ENCODE results near the gene TOR4A.

TOR4A gene

DNA sequence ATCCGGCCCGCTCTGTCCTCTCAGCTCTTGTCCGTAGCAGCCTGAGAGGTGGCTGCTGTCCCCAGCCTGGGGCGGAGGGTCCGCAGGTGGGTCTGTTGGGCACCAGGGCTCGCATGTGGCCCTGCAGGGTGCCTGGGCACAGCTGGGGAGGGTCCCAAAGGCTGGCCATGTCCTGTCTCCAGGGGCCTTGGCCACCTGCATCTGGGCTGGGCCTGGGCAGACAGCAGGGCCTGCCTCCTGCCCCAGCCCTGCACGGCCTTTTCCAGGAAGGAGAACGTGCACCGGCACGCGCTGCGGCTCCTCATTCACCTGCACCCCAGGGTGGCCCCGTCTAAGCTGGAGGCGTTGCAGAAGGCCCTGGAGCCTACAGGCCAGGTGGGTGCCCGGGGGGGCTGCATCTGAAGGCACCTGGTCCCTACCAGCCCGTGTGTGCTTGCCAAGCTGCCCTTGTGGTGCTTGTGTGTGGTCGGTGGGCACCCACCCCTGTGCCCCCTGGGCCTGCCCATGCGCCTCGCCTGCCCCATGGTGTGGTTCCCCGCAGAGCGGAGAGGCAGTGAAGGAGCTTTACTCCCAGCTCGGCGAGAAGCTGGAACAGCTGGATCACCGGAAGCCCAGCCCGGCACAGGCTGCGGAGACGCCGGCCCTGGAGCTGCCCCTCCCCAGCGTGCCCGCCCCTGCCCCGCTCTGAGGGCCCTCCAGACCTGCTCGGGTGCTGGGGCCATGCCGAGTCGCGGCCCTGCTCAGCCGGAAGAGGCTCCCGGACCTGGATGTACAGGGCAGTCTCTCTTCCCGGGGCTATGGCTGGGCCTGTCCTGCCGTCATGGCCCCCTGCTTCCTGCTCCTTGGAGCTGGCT is 5.1 kb upstream of the TOR4A start:
- peak; percentile 62 for DNase-seq (ENCODE audit: low spot score)

DNA sequence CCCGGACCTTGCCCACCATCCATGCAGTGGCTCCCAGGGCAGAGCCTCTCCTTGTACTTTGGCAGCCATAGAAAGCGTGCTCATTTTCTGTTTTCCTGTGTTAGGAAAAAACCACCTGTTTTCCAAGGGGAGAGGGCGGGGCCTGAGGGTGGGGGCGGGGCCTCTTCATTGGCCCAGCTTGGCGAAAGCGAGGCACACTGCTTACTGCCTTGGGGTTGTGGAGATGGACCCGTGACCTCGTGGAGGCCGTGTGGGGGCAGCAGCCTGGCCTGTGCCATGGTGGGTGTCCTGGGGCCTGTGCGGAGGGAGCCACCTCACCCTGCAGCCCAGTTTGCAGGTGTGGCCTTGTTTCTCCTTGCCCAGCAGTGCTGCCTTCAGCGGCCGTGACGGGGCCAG is 4.4 kb upstream of the TOR4A start:
- DNase-seq (ENCODE audit: low spot score), result no peak

GRCh38 chr9:137273611-137274320 is 3.8 kb upstream of the TOR4A start:
- DNase-seq (ENCODE audit: low spot score), result no peak

GRCh38 chr9:137275203-137275587 is 2.3 kb upstream of the TOR4A start:
- DNase-seq (ENCODE audit: low spot score), result no peak

DNA sequence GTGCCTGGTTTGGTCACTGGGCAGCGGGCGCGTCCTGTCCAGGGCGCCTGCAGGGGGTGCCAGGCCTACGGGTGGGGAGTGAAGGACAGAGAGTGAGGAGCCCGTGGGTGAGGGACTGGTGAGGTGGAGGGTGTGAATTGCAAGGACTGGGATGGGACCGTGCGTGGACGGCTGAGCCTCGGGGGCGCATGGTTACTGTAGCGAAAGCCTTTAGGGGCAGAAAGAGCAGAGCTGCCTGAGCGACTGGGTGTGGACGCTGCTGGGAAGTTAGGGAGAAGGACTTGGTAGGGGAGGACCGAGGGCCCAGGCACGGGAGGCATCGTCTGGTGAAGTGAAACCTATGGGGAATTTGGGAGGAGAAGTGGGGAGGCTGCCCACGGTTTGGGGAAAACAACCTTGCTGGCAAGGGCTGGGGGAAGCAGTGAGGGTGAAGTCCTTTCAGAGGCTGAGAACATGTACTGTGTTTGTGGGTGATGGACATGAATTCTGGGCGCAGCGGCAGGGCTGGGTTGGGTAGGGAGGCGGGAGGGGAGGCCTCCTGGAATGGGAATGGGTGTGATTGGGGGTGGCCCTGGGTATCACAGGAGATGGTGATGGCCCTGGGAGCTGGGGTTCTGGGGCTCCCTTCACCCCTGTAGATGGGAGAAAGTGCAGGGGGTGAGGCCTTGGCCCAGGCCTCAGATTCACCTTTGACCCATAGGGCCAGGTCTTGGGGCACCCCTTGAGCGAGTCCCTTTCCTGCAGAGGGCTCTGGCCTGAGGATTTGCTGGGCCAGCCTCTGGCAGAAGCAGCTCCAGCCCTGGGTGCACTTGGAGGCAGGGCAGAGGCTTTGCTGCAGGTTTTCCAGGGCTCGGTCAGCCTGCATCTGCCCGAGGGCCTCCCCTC is 1.7 kb upstream of the TOR4A start:
- peak; percentile 69 for DNase-seq (ENCODE audit: low spot score)

DNA sequence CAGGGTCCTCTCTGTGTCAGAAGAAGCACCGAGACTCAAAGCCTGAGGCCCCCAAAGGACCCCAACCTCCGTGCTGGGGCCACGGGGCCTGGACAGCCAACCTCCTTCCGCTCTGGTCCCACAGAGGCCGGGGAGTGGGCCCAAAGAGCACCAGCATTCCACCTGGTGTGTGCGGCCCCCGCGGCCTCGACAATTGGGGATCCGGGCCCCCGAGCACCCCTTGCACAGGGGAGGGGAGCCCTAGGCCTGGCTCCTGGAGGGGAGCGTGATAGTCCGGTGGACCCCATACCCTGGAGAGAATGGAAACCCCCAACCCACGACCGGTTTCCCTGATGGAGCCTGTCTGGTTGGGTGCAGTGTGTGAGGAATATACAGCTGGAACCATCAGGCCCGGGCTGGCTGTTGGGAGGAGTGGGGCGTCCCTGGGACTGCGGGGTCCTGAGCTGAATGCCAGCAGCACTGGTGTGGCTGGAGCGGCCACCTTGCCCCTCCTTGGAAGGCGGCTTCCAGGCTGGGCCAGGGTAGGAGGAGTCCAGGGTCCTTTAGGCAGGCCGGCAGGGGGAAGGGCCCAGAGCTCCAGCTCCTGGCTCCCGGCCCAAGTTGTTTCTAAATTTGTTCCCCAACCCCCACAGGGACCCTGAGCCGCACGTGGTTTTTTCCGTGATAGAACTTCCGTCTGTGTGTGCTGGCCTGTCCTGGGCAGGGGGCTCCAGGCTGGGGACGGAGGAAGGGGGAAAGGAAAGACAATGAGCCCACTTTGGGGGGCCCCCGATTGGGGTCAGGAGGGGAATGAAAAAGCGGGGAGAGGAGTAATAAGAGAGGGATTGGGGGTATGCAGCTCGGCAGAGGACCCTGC is 825 bp upstream of the TOR4A start:
- peak; percentile 85 for DNase-seq (ENCODE audit: low spot score)

- DNase-seq (ENCODE audit: low spot score), result peak; percentile 66
These were observed 655 bp downstream of the TOR4A start for GRCh38 chr9:137278061-137278701.

DNA sequence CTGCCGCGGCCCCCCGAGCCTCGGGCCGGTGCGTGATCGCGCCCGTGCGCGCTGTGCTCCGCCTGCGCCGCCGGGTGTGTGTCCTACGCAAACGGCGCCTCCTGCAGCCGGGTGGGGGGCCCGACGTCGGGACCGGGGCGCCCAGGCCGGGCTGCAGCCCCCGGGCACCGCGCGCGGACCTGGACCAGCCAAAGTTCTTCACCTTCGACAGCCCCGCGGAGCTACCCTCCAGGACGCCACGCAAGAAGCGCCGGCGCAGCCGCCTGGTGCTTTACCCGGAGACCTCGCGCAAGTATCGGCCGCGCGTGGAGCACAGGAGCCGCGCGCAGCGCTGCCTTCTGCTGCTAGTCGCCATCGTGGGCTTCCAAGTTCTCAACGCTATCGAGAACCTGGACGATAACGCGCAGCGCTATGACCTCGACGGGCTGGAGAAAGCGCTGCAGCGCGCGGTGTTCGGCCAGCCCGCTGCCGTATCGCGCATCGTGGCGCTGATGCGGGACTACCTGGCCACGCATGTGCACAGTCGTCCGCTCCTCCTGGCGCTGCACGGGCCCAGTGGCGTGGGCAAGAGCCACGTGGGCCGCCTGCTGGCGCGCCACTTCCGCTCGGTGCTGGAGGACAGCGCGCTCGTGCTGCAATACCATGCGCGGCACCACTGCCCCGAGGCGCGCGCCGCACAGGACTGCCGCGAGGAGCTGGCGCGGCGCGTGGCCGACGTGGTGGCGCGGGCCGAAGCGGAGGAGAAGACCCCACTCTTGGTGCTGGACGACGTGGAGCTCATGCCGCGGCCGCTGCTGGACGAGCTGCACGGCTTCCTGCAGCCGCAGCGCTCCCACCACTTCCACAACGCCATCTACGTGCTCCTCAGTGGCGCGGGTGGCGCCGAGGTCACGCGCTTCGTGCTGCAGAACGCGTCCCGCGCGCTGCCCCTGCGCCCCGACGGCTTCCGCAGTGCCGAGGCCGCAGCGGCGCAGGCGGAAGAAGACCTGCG is 1.5 kb downstream of the TOR4A start:
- DNase-seq (ENCODE audit: low spot score), result no peak

DNA sequence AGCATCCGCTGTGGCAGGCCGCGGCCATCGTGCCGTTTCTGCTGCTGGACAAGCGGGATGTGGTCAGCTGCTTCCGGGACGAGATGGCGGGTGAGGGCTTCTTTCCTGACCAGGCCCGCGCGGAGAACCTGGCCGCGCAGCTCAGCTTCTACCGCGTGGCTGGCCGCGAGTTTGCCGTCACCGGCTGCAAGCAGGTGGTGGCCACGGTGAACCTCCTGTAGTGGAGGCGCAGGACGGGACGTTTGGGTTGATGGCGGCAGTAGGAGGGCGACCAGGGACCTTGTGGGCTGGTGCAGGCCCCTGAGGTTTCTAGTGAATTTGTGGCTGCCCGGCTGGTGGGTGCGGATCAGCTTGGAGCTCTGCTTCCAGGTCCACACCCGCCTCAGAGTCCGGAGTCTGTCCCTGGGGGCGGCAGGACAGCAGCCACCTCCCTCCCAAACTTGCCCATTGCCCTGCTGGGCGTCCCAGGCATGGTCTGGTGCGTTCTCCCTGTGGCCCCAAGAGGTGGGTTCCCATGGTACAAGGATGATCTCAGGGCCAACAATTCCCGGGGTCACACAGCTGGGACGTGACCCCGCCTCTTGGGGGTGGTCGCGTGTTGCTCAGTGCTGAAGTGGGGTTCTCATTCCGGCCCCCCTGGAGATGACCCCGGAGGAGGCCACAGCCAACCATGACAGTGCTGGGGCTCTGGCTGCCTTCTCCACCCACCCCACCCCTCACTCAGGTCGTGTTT is 2.4 kb downstream of the TOR4A start:
- DNase-seq (ENCODE audit: low spot score), result peak; percentile 66

DNA sequence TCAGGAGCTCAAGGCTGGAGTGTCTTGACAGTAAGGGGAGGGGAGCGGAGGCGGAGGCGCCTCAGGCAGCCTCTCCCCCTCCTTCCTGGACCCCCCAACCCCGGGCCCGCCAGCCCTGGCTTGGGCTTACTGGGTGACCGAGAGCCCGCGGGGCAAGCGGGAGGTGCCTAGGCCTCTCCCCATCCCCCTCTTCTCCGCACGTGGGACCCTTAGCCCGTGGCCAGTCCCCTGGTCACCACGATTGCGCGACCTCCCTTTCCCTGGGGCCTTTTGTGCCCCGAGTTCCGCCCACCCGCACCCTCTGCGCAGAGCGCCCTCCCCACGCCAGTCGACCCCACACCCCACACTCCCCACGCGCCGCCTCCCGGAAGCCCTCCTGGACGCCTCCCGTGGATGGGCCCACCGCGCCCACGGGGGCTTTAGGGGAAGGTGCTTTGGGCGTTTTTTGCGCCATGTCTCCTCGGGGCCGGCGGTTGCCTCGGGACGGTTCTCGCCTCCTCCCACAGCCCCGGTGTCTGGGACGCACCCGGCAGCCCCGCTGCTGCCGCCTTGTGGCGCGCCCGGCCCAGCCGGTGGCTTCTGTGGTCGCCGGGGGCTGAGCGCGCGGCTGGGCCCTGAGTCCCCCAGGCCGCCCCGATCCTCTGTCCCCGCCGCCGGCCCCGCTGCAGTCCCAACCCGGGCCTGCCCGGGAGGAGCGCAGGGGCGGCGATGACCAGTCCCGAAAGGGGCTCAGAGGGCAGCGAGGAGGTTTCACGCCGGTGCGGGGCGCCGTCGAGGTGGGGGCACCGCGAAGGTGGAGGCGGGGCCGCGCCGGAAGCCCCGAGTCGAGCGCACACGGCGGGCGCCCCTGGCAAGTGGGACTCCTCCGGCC is 3.2 kb downstream of the TOR4A start:
- DNase-seq (ENCODE audit: low spot score), result peak; percentile 62

DNA sequence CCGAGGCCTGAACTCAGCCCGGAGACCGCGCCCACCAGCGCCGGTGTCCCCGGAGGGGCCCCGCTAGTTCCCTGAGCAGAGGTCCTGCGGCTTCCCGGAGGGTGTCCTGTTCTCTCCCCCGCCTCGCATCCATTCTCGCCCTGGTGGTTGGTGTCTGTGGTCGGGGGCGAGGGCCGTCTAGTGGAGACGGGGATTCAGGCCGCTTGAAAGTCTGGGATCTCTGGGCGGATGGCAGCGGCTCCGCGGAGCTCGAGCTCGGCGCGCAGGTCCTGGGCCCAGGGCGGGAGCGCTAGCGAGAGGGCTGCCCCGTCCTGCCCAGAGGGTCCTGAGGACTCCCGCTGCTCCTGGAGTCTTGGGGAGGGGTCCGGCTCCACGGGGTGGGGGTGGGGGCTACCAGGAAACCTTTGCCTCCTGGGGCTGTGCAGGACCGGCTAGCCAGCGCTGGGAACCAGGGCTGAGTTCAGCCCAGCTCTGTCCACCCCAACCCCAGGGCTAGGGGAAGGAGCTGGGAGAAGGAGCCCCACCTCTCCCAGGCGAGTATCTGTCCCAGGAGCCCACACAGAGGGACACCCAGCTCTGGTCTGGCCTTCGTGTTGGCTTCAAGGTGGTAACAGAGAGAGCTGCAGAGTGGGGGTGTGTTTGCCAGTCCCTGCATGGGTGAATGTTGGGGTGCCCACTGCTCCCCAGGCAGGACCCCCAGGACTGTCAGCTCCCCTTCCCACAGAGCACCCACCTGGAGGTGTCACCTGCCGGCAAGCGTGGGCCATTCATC is 4.0 kb downstream of the TOR4A start:
- DNase-seq (ENCODE audit: low spot score), result peak; percentile 60

DNA sequence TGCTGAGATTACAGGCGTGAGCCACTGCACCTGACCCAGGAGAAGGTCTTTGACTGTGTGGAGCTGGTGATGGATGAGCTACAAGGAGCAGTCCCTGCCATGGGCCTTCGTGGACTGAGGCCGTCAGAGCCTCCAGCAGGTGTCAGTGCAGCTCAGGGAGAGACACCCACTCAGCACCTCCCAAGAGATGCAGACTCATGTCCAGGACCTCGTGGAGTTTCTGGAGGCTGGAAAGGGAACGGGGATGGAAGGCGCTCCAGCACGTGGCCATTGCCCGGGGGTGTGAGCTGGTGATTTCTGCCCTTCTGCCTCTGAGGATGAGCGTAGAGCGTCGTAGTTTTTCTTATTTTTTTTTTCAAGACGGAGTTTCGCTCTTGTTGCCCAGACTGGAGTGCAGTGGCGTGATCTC is 9.5 kb downstream of the TOR4A start:
- DNase-seq (ENCODE audit: low spot score), result no peak

DNA sequence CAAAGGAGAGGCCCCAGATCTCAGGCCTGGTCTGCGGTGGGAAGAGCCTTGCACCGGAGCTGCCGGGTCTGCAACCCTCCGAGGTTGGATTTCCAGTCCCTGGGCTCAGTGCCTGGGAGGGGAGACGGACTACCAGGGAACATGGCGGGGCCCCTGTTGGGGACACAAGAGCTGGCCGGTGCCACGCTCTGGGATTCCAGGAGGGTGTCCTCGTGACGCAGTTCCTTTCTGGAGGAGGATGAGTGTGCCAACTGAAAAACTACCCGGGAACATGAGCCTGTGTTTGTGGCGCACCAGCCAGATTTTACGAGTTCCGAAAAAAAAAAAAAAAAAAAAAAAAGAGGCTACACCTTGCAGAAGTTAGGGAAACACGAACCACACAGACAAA is 15.6 kb downstream of the TOR4A start:
- DNase-seq (ENCODE audit: low spot score), result no peak

GRCh38 chr9:137293482-137294090 is 16.1 kb downstream of the TOR4A start:
- DNase-seq (ENCODE audit: low spot score), result no peak

DNA sequence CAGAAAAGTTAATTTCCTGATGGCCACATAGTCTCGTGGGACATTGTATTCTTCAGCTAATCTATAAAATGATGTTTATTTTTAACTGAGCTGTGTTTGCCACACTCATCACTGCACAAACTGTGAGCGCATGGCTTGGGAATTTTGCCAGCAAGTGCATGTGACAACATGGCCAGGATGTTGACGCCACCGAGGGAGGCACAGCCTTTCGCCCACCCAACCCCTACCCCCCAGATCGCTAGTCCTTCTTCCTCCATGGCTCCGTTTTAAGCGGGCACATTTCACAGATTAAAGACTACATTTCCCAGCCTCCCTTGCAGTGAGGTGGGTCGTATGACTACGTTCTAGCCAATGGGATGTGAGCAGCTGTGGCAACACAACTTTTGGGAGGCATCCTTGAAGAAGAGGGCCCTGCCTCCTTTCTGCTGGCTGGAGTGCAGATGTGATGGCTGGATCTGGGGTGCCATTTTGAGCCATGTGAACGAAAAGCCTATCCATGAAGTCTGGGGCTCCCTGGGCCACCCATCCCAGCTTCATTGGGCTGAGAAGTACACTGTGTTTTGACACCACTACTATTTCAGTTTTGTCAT is 16.7 kb downstream of the TOR4A start:
- DNase-seq (ENCODE audit: low spot score), result no peak

DNA sequence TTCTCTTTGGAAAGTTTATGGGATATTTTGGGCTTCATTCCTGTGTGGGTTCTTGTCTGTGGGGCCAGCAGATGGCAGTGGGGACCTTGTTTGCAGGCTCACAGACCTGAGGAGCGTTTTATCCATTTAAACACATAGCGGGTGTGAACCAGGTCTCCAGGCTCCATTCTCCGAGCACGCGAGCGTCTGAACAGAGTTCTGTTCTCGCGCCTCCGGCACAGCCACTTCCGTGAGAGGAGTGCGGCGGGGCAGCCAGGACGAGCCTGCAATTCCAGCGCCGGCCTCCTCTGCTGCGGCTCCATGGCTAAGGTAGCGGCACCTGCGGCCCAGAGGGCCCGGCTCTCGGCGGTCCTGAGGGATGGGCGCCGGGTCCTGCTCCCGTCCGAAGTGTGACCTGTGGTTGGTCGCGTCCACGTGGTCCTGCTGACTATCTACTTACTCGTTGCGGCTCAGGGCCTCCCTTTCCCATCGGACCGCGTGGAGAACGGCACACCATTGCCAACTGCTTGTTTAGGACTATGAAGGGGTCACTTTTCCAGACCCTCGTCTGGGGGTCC is 17.2 kb downstream of the TOR4A start:
- DNase-seq (ENCODE audit: low spot score), result no peak

All from left forelimb (tissue), 1 donor.